ENCODE data around the gene FGF9.

FGF9 gene

GRCh38 chr13:21747456-21747855 is 76.6 kb downstream of the FGF9 start:
- no peak for DNase-seq (ENCODE audit: low spot score)
- in situ Hi-C loops (cut with MboI; ENCODE audit: low sequenced_read_pairs, unreplicated experiment) = no loop called here
- no peak for TF ChIP-seq CTCF (IDR thresholded peaks at IDR 0.05; ENCODE audit: borderline replicate concordance, control extremely low read depth, extremely low read depth, insufficient read depth, missing control alignments)

DNA sequence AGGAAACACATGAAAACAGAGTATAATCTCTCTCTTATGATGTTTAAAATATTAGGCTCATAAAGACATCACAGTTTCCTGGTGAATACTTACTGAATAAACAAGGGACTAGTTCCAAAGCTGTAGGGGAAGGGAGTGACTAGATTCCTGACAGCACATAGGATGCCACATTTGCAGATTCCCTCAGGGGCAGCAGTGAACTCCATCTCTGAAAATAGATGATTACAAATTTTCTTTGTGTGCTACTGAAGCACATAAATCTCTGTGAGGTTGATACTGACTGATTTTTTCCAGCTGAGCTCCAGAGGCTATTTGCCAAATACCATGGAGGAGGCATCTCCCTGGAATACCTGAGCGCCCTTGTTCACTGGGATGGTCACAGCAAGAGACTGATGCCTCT is 77.3 kb downstream of the FGF9 start:
- DNase-seq (ENCODE audit: low spot score) = no peak
- in situ Hi-C loops (cut with MboI; ENCODE audit: low sequenced_read_pairs, unreplicated experiment) = no loop called here
- no peak for TF ChIP-seq CTCF (IDR thresholded peaks at IDR 0.05; ENCODE audit: borderline replicate concordance, control extremely low read depth, extremely low read depth, insufficient read depth, missing control alignments)

- no peak for TF ChIP-seq CTCF (IDR thresholded peaks at IDR 0.05; ENCODE audit: borderline replicate concordance, control extremely low read depth, extremely low read depth, insufficient read depth, missing control alignments)
- no peak for DNase-seq (ENCODE audit: low spot score)
Observed at GRCh38 chr13:21749410-21749809, 78.5 kb downstream of the FGF9 start.

GRCh38 chr13:21752501-21752900 is 81.6 kb downstream of the FGF9 start:
- no peak for TF ChIP-seq CTCF (IDR thresholded peaks at IDR 0.05; ENCODE audit: borderline replicate concordance, control extremely low read depth, extremely low read depth, insufficient read depth, missing control alignments)
- in situ Hi-C loops (cut with MboI; ENCODE audit: low sequenced_read_pairs, unreplicated experiment) = no loop called here
- DNase-seq (ENCODE audit: low spot score) = no peak

More at GRCh38 chr13:21749410-21749809, 78.5 kb downstream of the FGF9 start:
- in situ Hi-C loops (cut with MboI; ENCODE audit: low sequenced_read_pairs, unreplicated experiment) = no loop called here

DNA sequence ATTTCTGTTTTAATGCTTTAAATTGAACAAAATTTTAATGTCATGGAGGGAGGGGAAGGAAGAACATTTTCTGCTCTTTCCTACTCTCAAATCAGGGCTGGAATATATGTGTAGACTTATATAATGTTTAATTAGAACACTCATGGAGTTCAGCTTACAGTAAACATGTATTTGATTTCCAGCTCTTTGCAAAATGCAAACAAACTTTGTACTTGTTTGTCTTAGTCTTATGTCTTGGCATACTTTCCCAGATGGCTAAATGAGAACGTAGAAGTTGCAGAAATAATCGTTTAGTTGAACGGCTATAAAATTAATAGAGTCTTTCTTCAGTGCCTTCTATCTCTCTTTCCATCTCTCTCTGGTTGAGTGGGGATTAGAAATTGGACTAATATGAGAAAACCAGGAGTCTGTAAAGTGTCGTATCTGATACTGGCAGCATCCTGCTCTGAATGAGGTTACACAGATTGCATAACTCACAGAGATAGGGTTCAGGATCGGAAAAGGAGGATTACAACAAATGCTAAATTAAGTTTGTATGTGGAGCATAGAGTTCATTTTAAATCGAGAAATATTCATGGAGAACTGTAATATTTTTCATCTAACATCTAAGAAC is 82.3 kb downstream of the FGF9 start:
- no peak for TF ChIP-seq CTCF (IDR thresholded peaks at IDR 0.05; ENCODE audit: borderline replicate concordance, control extremely low read depth, extremely low read depth, insufficient read depth, missing control alignments)
- in situ Hi-C loops (cut with MboI; ENCODE audit: low sequenced_read_pairs, unreplicated experiment) = no loop called here
- no peak for DNase-seq (ENCODE audit: low spot score)
